OCI-LY1 (cell line): ENCODE measurements around the gene ZNF853.

Experiments
- H2AFZ ChIP-seq: fragments of 200-600 bp; sonication (generic), shearing (Covaris generic); 2 replicates; pipeline ENCODE4 v1.6.0; 2014; ENCODE audit warnings: antibody characterized with exemption, mild to moderate bottlenecking, low read length
- H3F3A ChIP-seq: fragments of 200-600 bp; sonication (generic), shearing (Covaris generic); 2 replicates; pipeline ENCODE4 v1.6.0; 2014; ENCODE audit warnings: mild to moderate bottlenecking, antibody characterized with exemption, low read length, moderate library complexity; ENCODE audit not compliant: insufficient read depth
- H3K27ac ChIP-seq: fragments of 200-600 bp; sonication (generic); 2 replicates; pipeline ENCODE4 v1.5.1; 2014; ENCODE audit warnings: low read length, mixed run types, mild to moderate bottlenecking, low read depth; ENCODE audit not compliant: poor library complexity, severe bottlenecking
- H3K27me3 ChIP-seq: fragments of 200-600 bp; sonication (generic); 2 replicates; pipeline ENCODE4 v1.6.0; 2014; ENCODE audit warnings: antibody characterized with exemption, mild to moderate bottlenecking, low read length, moderate library complexity; ENCODE audit not compliant: insufficient read depth
- H3K36me3 ChIP-seq: fragments of 200-600 bp; sonication (generic); 2 replicates; pipeline ENCODE4 v1.6.1; 2014; ENCODE audit warnings: mild to moderate bottlenecking, antibody characterized with exemption, low read length, moderate library complexity, mixed read lengths; ENCODE audit not compliant: insufficient read depth
- H3K4me1 ChIP-seq: fragments of 200-600 bp; sonication (generic); 2 replicates; pipeline ENCODE4 v1.5.1; 2014; ENCODE audit warnings: mild to moderate bottlenecking, low read length, moderate library complexity; ENCODE audit not compliant: insufficient read depth, severe bottlenecking
- H3K4me2 ChIP-seq: fragments of 200-600 bp; sonication (generic), shearing (Covaris generic); 2 replicates; pipeline ENCODE4 v1.6.1; 2014; ENCODE audit warnings: low read length
- H3K4me3 ChIP-seq: fragments of 200-600 bp; sonication (generic); 2 replicates; pipeline ENCODE4 v1.5.1; 2014; ENCODE audit warnings: low read length, low read depth, mild to moderate bottlenecking, mixed read lengths; ENCODE audit not compliant: poor library complexity, severe bottlenecking
- H3K79me2 ChIP-seq: fragments of 200-600 bp; shearing (Covaris generic); 2 replicates; pipeline ENCODE4 v1.6.1; 2016; ENCODE audit warnings: mixed run types, low read length, mixed read lengths; ENCODE audit not compliant: insufficient read depth
- H3K9ac ChIP-seq: fragments of 200-600 bp; sonication (generic), shearing (Covaris generic); 2 replicates; pipeline ENCODE4 v1.6.1; 2014; ENCODE audit warnings: mild to moderate bottlenecking, low read length, mixed read lengths
- H3K9me2 ChIP-seq: fragments of 200-600 bp; sonication (generic), shearing (Covaris generic); 2 replicates; pipeline ENCODE4 v1.6.1; 2014; ENCODE audit warnings: low read depth, mild to moderate bottlenecking, low read length, mixed read lengths
- H3K9me3 ChIP-seq: fragments of 200-600 bp; shearing (Covaris generic); 2 replicates; pipeline ENCODE4 v1.6.1; 2014; ENCODE audit warnings: low read length, mixed read lengths
- H4K20me1 ChIP-seq: fragments of 200-600 bp; sonication (generic), shearing (Covaris generic); 2 replicates; pipeline ENCODE4 v1.6.0; 2016; ENCODE audit warnings: mild to moderate bottlenecking, low read length; ENCODE audit not compliant: insufficient read depth
- EZH2 ChIP-seq: fragments of 200-600 bp; sonication (generic), shearing (Covaris generic); IDR thresholded peaks from 2 replicates; pipeline ENCODE4 v1.8.0; 2017; ENCODE audit warnings: borderline replicate concordance, mixed run types, mild to moderate bottlenecking, antibody characterized with exemption, low read length, moderate library complexity, mixed read lengths
- TF ChIP-seq, protein P1 (sequence below): fragments of 200-600 bp; sonication (generic), shearing (Covaris generic); IDR thresholded peaks from 2 replicates; pipeline ENCODE4 v1.5.1; 2017; ENCODE audit warnings: mild to moderate bottlenecking, antibody characterized with exemption, low read length, moderate library complexity, mixed read lengths

Gene ZNF853

GRCh38 chr7:6644728-6645127, 29.3 kb downstream of the ZNF853 start:
- no peaks in the 10 kb centered on the region for H3F3A ChIP-seq
- TF ChIP-seq EZH2, result no peak
- TF ChIP-seq, protein P1, sequence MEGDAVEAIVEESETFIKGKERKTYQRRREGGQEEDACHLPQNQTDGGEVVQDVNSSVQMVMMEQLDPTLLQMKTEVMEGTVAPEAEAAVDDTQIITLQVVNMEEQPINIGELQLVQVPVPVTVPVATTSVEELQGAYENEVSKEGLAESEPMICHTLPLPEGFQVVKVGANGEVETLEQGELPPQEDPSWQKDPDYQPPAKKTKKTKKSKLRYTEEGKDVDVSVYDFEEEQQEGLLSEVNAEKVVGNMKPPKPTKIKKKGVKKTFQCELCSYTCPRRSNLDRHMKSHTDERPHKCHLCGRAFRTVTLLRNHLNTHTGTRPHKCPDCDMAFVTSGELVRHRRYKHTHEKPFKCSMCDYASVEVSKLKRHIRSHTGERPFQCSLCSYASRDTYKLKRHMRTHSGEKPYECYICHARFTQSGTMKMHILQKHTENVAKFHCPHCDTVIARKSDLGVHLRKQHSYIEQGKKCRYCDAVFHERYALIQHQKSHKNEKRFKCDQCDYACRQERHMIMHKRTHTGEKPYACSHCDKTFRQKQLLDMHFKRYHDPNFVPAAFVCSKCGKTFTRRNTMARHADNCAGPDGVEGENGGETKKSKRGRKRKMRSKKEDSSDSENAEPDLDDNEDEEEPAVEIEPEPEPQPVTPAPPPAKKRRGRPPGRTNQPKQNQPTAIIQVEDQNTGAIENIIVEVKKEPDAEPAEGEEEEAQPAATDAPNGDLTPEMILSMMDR, result no peak
- H3K9me2 ChIP-seq, result no peaks in the 10 kb centered on the region
- peaks cover 91% of the 10 kb centered on the region for H3K36me3 ChIP-seq
- no peak overlapping the region for H3K4me3 ChIP-seq
- no peaks in the 10 kb centered on the region for H4K20me1 ChIP-seq
- H3K27me3 ChIP-seq, result no peaks in the 10 kb centered on the region
- no peak overlapping the region for H3K27ac ChIP-seq
- H3K4me1 ChIP-seq, result no peaks in the 10 kb centered on the region
- H3K9me3 ChIP-seq, result no peaks in the 10 kb centered on the region
- no peak overlapping the region for H3K4me2 ChIP-seq
- no peak overlapping the region for H3K9ac ChIP-seq
- no peak overlapping the region for H2AFZ ChIP-seq
- H3K79me2 ChIP-seq, result no peaks in the 10 kb centered on the region

- no peaks in the 10 kb centered on the region for H3K27me3 ChIP-seq
- no peak overlapping the region for H3K9ac ChIP-seq
- no peaks in the 10 kb centered on the region for H3K79me2 ChIP-seq
- H3K4me3 ChIP-seq, result no peak overlapping the region
- no peak overlapping the region for H3K4me2 ChIP-seq
- no peak overlapping the region for H3K27ac ChIP-seq
- H3K36me3 ChIP-seq, result peaks cover 91% of the 10 kb centered on the region
- no peak for TF ChIP-seq EZH2
- TF ChIP-seq, protein P1, result no peak
- no peak overlapping the region for H2AFZ ChIP-seq
- no peaks in the 10 kb centered on the region for H3F3A ChIP-seq
- no peaks in the 10 kb centered on the region for H3K4me1 ChIP-seq
- H3K9me2 ChIP-seq, result no peaks in the 10 kb centered on the region
- H4K20me1 ChIP-seq, result no peaks in the 10 kb centered on the region
- 0 out of 2 replicates have a peak, but pooled peaks cover 4% of the 10 kb centered on the region for H3K9me3 ChIP-seq
Measured at GRCh38 chr7:6646465-6646864, 31.1 kb downstream of the ZNF853 start.

- peaks cover 91% of the 10 kb centered on the region for H3K36me3 ChIP-seq
- no peaks in the 10 kb centered on the region for H3K9me2 ChIP-seq
- no peaks in the 10 kb centered on the region for H3K4me1 ChIP-seq
- TF ChIP-seq, protein P1, result no peak
- TF ChIP-seq EZH2, result no peak
- H3K9me3 ChIP-seq, result 0 out of 2 replicates have a peak, but pooled peaks cover 4% of the 10 kb centered on the region
- H3K4me3 ChIP-seq, result no peak overlapping the region
- no peak overlapping the region for H3K27ac ChIP-seq
- no peaks in the 10 kb centered on the region for H4K20me1 ChIP-seq
- no peaks in the 10 kb centered on the region for H3K27me3 ChIP-seq
- H3K79me2 ChIP-seq, result no peaks in the 10 kb centered on the region
- H3K4me2 ChIP-seq, result no peak overlapping the region
- H3F3A ChIP-seq, result no peaks in the 10 kb centered on the region
- H2AFZ ChIP-seq, result no peak overlapping the region
- no peak overlapping the region for H3K9ac ChIP-seq
Measured at GRCh38 chr7:6647080-6647479, 31.7 kb downstream of the ZNF853 start.
